ENCODE results near the gene TPP2. TPM values are rescaled to one million over a fixed set of nuclear protein-coding genes. Genes with fewer than 3 reads are reported as not detected.

Gene TPP2
- total RNA-seq, 1 experiment from 2014 or later, result 31.6 TPM

- peaks cover 13% of the 10 kb centered on the region for H3K36me3 ChIP-seq (ENCODE audit: control insufficient read depth, insufficient read depth, low read length)
- no peaks in the 10 kb centered on the region for H3K9me3 ChIP-seq (ENCODE audit: control insufficient read depth, insufficient read depth, low read depth, low read length)
- ATAC-seq (no peak), DNase-seq (ENCODE audit: low read depth, low spot score) (no peak)
- ChIA-PET POLR2A (no interaction called here), CTCF (no interaction called here)
- BruUV-seq (replicated peaks), result no TSS peak
- H3K4me1 ChIP-seq (ENCODE audit: control insufficient read depth, insufficient read depth, low read length), result no peaks in the 10 kb centered on the region
- H3K27me3 ChIP-seq (ENCODE audit: control insufficient read depth, insufficient read depth, low read length), result no peaks in the 10 kb centered on the region
- TF ChIP-seq CTCF (IDR thresholded peaks at IDR 0.05), result no peak
- no peak overlapping the region for H3K27ac ChIP-seq (ENCODE audit: low read length)
- in situ Hi-C loops (cut with HindIII; ENCODE audit: low pct_unique_long_range_greater_than_20kb, low sequenced_read_pairs) (no loop called here), intact Hi-C loops (cut with micrococcal nuclease; ENCODE audit: unreplicated experiment) (no loop called here)
- no peak overlapping the region for H3K4me3 ChIP-seq (ENCODE audit: low read depth in 2 of 2, low read length in 2 of 2)
These were observed 48.9 kb downstream of the TPP2 start for GRCh38 chr13:102645701-102646100.

- ATAC-seq, result no peak
- DNase-seq (ENCODE audit: low read depth, low spot score), result no peak
- TF ChIP-seq POLR2AphosphoS5 (IDR thresholded peaks at IDR 0.05; ENCODE audit: low read depth, low read length), result no peak
- TF ChIP-seq CTCF (IDR thresholded peaks at IDR 0.05), result no peak
- TF ChIP-seq TCF7L2 (IDR thresholded peaks at IDR 0.05; ENCODE audit: low read depth, low read length), result no peak
- no peak for TF ChIP-seq SIN3A (IDR thresholded peaks at IDR 0.05; ENCODE audit: borderline replicate concordance, insufficient read depth, low read depth, low read length)
- no peak for TF ChIP-seq REST (IDR thresholded peaks at IDR 0.05; ENCODE audit: insufficient read depth in 1 of 2, low read depth in 2 of 2, low read length in 1 of 2)
- peaks cover 13% of the 10 kb centered on the region for H3K36me3 ChIP-seq (ENCODE audit: control insufficient read depth, insufficient read depth, low read length)
- H3K9me3 ChIP-seq (ENCODE audit: control insufficient read depth, insufficient read depth, low read depth, low read length), result no peaks in the 10 kb centered on the region
- H3K27me3 ChIP-seq (ENCODE audit: control insufficient read depth, insufficient read depth, low read length), result no peaks in the 10 kb centered on the region
- POLR2A ChIA-PET, result no interaction called here
- H3K4me3 ChIP-seq (ENCODE audit: low read depth in 2 of 2, low read length in 2 of 2), result no peak overlapping the region
- no peak overlapping the region for H3K27ac ChIP-seq (ENCODE audit: low read length)
- H3K4me1 ChIP-seq (ENCODE audit: control insufficient read depth, insufficient read depth, low read length), result peaks cover 3% of the 10 kb centered on the region; the same call in 1 of the 2 replicates
- intact Hi-C loops (cut with micrococcal nuclease; ENCODE audit: unreplicated experiment), result no loop called here
- CTCF ChIA-PET, result no interaction called here
- no TSS peak for BruUV-seq (replicated peaks)
- in situ Hi-C loops (cut with HindIII; ENCODE audit: low pct_unique_long_range_greater_than_20kb, low sequenced_read_pairs), result no loop called here
These were observed 51.3 kb downstream of the TPP2 start for GRCh38 chr13:102648046-102648445.

GRCh38 chr13:102650444-102650843 is 53.7 kb downstream of the TPP2 start:
- ChIA-PET POLR2A (no interaction called here), CTCF (no interaction called here)
- intact Hi-C loops (cut with micrococcal nuclease; ENCODE audit: unreplicated experiment), result no loop called here
- H3K4me1 ChIP-seq (ENCODE audit: control insufficient read depth, insufficient read depth, low read length), result peaks cover 3% of the 10 kb centered on the region; the same call in 1 of the 2 replicates
- no peaks in the 10 kb centered on the region for H3K27me3 ChIP-seq (ENCODE audit: control insufficient read depth, insufficient read depth, low read length)
- in situ Hi-C loops (cut with HindIII; ENCODE audit: low pct_unique_long_range_greater_than_20kb, low sequenced_read_pairs), result no loop called here
- no peak overlapping the region for H3K27ac ChIP-seq (ENCODE audit: low read length)
- no peaks in the 10 kb centered on the region for H3K9me3 ChIP-seq (ENCODE audit: control insufficient read depth, insufficient read depth, low read depth, low read length)
- DNase-seq (ENCODE audit: low read depth, low spot score) (no peak), ATAC-seq (no peak)
- no peak overlapping the region for H3K4me3 ChIP-seq (ENCODE audit: low read depth in 2 of 2, low read length in 2 of 2)
- H3K36me3 ChIP-seq (ENCODE audit: control insufficient read depth, insufficient read depth, low read length), result peaks cover 7% of the 10 kb centered on the region
- no peak for TF ChIP-seq TCF7L2 (IDR thresholded peaks at IDR 0.05; ENCODE audit: low read depth, low read length)
- no peak for TF ChIP-seq SIN3A (IDR thresholded peaks at IDR 0.05; ENCODE audit: borderline replicate concordance, insufficient read depth, low read depth, low read length)
- TF ChIP-seq CTCF (IDR thresholded peaks at IDR 0.05), result no peak
- no peak for TF ChIP-seq POLR2AphosphoS5 (IDR thresholded peaks at IDR 0.05; ENCODE audit: low read depth, low read length)
- no peak for TF ChIP-seq REST (IDR thresholded peaks at IDR 0.05; ENCODE audit: insufficient read depth in 1 of 2, low read depth in 2 of 2, low read length in 1 of 2)
- BruUV-seq (replicated peaks), result no TSS peak

Measured in Panc1 (cell line).